Activated CD8-positive, alpha-beta memory T cell treated with anti-CD3 and anti-CD28 coated beads, Interleukin-2, amount 50 U/mL, for 24 hours (primary cell): ENCODE measurements around the gene AHCYL2.
"Not testable (repeated sequence)": the region's sequence is repeated elsewhere in the genome, so short reads cannot be mapped to it uniquely, and the experiment has no call there.

Source experiments
- DNase-seq: peaks from one replicate; pipeline ENCODE4 v3.0.0-alpha.2; 2020; ENCODE audit errors: extremely low read depth

AHCYL2 gene

GRCh38 chr7:129423700-129424410 is 199.0 kb downstream of the AHCYL2 start:
- no peak for DNase-seq

- DNase-seq = no peak
Observed at GRCh38 chr7:129426482-129426881, 201.7 kb downstream of the AHCYL2 start.

DNA sequence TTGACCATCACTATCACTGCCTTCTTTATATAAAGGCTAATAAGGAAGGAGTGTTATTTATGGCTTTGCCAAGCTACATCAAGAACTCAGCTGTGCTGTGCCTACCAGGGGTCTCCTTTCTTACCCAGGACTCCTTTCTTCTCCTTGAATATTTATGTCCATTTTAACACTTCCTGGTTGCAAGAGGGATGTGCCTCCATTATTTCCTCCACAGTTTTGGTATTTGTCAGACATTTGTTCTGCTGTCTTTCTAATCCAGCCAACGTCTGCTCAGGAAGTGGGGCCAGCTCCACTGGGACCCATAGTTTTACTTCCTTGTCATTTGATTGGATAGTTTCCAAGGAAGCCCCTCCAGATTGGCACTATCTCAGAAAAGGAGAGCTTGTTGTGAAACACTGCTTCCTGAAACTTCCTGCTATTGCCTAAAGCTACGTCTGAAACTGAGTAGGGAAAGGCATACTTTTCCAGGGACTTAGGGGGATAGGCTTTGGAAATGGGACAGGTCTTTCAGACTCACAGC is 202.8 kb downstream of the AHCYL2 start:
- no peak for DNase-seq

- DNase-seq = no peak
Observed at GRCh38 chr7:129431911-129432643, 207.2 kb downstream of the AHCYL2 start.

DNA sequence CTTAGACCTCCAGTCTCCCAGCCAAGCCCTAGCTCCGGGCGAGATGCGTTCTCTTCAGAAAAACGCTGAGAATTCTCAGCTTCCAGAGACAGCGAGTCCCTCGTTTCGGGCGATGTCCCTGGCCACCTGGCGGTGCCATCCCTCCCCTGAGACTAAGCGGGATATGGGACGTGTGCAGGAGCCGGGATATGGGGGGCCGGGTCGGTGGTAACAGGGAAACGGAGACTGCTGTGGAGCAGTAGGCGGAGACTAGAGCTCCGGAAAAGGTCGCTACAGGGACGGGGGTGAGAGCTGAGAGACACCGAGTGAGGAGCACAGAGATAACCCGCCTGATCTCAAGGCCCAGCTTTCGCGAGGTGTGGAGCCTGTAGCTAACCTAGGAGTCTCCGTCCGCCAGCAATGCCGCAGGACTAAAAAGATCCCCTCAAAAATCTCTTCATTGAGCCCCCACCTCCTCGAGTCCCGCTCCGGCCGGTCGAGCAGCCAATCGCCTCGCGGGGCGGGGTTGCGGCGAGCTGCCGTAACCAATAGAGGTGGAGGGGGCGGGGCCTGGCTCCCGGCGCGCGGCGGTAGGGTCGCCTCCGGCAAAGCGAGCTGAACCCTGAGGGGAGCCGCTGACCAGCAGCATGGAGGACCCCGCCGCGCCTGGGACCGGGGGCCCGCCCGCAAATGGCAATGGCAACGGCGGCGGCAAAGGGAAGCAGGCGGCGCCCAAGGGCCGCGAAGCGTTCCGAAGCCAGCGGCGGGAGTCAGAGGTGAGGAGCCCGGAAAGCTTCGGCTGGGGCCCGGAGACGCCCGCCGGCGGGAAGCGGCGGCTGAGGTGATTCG is 209.2 kb downstream of the AHCYL2 start, which contains the start of gene STRIP2:
Gene STRIP2 (plus strand): TSS at position 586 of the 828 bp plus-strand sequence. CDS start 41 bp downstream, at position 627.
- DNase-seq = peak; percentile 82

DNA sequence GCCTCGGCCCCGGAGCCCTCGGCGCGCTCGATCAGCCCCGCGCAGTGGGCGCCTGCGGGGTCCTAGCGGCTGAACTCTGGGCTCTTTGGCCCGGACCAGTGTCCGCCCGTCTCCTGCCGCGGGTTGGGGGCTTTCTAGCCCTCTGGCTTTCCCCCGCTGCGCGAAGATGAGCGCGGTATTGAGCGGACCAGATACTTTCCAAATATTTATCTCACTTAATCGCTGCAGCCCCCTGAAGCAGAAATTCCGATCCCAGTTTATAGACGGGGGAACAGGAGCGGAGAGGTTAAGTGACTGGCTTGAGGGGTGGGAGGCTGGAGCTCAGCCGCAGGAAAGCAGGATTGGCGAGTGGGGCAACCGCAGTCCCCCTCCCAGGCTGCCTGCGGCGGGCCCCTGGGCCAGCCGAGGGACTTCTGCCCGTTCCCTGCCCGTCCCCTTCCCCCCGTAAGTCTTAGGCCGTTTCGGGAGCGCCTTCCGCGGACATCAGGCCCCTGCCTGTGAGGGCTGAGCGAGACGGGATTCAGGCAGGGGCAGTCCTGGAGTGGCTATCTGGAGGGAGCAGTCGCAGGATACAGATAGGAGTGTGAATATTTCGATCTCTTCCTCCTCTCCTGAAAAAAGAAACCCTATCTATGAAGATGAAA is 210.0 kb downstream of the AHCYL2 start:
- DNase-seq = no peak

DNA sequence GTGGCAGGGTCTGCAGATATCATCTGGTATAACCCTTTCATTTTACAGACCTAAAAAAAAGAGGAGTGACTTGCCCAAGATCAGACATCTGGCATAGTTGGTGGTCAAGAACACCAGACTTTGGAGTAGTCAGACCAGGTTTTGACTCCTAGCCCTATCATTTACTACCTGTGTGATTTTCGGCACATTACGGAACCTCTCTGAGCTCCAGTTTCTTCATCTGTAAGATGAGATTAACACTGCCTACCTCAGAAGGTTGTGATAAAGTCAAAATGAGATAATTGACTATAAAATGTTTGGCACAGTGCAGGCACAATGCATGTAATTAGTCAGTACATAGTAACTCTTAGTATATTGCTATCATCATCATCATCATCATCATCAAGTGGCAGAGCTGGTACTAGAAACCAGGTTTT is 210.6 kb downstream of the AHCYL2 start:
- no peak for DNase-seq

- no peak for DNase-seq
Observed at GRCh38 chr7:129436335-129436923, 211.6 kb downstream of the AHCYL2 start.

GRCh38 chr7:129437190-129437589 is 212.4 kb downstream of the AHCYL2 start:
- no peak for DNase-seq

DNA sequence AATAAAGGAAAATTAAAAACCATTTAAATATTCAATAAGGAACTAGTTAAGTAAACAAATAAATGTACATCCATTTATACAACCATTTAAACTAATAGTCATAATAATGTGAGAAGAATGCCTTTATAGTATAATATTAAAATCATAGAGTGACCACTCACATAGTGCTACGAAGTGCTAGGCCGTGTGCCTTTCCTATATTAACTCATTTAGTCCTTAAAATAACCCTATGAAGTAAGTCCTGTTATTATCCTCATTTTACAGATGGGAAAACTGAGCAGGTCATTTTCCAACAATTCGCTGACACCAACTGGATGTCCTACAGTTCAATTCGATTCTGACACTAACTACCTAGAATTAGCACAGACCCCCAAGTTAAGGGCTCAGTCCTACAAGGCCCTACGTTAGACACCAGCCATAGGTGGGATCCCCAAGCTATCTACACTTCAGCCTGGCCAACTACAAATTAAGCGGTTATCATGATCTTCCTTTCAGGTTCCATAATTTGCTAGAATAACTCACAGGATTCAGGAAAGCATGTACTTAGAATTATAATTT is 213.5 kb downstream of the AHCYL2 start:
- no peak for DNase-seq

- peak; percentile 28 for DNase-seq
Observed at GRCh38 chr7:129438839-129439651, 214.2 kb downstream of the AHCYL2 start.

- DNase-seq = no peak
Observed at GRCh38 chr7:129439963-129440625, 215.3 kb downstream of the AHCYL2 start.

DNA sequence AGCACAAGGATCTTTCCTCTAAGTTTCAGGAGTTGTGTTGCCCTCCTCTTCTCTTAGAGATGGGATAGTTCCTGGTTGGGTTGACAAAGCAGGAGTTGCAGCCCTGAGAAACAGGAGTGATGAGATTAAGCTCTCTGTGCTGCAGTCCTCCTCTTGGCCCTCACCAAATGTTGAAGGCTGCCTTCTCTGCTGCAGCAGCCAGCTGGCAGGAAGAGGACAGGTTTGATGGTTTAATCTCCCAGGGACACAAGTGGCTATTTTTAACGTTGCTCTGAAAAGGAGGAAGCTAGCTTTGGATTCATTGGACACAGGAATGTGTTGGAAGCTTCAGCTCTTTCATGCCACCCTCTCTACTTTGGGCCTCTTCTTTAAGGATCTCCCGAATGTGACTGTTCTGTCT is 218.8 kb downstream of the AHCYL2 start:
- DNase-seq = no peak

DNA sequence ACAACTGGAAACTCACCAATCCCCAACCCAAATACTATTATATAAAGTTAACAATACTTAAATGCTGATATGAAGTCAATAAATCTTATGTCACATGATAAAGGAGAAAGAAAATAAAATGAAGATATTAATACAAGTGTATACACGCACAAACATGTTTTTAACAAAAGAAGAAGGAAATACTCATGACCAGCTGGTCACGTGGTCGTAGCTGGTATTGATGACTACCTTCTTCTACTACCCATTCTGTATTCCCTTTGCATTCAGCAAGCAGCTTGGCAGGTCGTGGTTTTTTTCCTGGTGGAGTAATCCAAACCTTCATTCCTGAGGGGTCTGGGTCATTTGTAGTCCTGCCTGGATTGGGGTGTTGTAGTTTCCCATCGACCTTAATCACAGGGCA is 219.9 kb downstream of the AHCYL2 start:
- DNase-seq = not testable (repeated sequence)

DNA sequence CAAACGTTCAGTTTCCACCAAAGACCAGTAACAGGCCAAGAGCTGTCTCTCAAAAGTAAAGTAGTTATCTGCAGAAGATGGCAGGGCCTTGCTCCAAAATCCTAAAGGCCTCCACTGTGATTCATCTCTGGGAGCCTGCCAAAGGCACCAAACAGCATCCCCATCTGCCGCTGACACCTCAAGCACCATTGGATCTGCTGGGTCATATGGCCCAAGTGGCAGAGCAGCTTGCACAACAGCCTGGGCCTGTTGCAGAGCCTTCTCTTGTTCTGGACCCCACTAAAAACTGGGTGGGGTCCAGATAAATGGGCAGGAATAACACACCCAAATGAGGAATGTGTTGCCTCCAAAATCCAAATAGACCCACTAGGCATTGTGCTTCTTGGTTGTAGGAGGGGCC is 222.1 kb downstream of the AHCYL2 start:
- DNase-seq = not testable (repeated sequence)

DNA sequence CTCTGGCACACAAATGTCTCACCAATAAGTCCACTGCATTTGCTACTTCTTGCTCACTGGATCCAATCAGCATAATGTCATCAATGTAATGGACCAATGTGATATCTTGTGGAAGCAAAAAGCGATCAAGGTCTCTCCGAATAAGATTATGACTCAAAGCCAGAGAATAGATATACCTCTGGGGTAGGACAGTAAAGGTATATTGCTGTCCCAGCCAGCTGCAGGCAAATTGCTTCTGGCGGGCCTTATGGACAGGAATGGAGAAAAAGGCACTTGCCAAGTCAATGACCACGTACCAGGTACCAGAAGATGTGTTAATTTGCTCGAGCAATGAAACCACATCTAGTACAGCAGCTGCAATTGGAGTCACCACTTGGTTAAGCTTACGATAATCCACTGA is 222.6 kb downstream of the AHCYL2 start:
- not testable (repeated sequence) for DNase-seq

GRCh38 chr7:129448608-129449007 is 223.8 kb downstream of the AHCYL2 start:
- DNase-seq = not testable (repeated sequence)

DNA sequence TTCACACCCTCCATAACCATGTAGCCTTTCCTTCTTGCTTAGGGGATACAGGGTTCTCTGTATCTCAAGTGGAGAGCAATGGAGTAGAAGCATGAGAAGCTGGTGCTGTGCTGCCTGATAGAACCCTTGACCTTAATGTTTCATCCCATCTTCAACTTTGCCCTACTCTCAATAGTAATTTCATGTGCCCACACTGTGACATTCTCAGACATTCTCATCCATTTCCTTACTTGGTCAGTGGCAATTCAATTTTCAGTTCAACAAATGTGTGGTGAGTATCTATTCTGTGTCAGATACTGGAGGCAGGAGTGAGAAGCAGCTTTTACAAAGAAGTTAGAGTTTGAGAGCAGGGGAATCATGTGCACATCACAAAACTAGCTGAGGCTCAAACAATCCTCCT is 225.5 kb downstream of the AHCYL2 start:
- DNase-seq = no peak

DNA sequence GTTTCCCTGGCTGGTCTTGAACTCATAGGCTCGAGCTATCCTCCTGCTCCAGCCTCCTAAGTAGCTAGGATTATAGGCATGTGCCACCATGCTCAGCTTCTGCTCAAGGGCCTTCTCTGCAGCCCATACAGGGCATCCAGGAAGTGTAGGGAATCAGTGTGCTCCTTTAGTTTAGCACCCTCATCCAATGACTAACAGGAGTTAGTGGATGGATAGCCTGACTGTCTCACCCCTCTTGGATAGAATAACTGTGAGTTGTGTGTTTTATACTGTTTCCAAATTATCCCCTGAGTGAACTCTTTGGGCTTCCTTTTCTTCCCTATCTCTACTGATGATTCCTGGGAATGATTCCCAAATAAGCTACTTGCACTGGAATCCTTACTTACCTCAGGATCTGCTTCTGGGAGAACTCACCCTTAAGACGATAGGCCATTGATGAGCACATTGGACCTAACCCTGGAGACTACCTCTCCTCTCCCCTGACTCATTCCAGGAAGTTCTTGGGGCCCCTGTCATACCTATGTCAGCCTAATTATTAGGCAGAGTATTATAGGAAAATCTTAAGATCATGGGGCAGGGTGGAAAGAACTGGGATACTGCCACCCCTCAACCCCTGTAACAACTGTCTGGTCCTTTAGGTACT is 227.9 kb downstream of the AHCYL2 start:
- no peak for DNase-seq
